K562 (cell line): ENCODE data around the gene SEMA5A.

Experiments used
- ESRRA ChIP-seq: fragments of 450-650 bp; IDR thresholded peaks from 2 replicates; pipeline ENCODE4 v1.6.1; 2014; ENCODE audit warnings: low read depth, mild to moderate bottlenecking, moderate library complexity, borderline replicate concordance
- EZH2 ChIP-seq: IDR thresholded peaks from 2 replicates; pipeline ENCODE4 v1.6.1; 2012; ENCODE audit warnings: low read depth, mild to moderate bottlenecking, inconsistent platforms, low read length, borderline replicate concordance
- KLF16 ChIP-seq: IDR thresholded peaks from 2 replicates; pipeline ENCODE4 v1.6.1; 2016; ENCODE audit warnings: antibody characterized with exemption
- YY1 ChIP-seq, 3 experiments: IDR thresholded peaks; 2 replicates each; pipeline ENCODE4 v1.6.1; 2011; ENCODE audit warnings: low read length in 2 of 3, mild to moderate bottlenecking in 2 of 3, moderate library complexity in 2 of 3, borderline replicate concordance in 1 of 3, control low read depth in 1 of 3, low read depth in 1 of 3; ENCODE audit not compliant: insufficient read depth in 3 of 3, insufficient replicate concordance in 2 of 3, control insufficient read depth in 1 of 3, insufficient read length in 1 of 3; ENCODE audit errors: extremely low read depth in 1 of 3
- ZNF134 ChIP-seq: fragments of 250-450 bp; sonication (Bioruptor Pico); conservative IDR thresholded peaks from 2 replicates; pipeline ENCODE4 v1.4.0; 2020
- ZNF384 ChIP-seq: IDR thresholded peaks from 2 replicates; pipeline ENCODE4 v1.6.1; 2012; ENCODE audit warnings: low read depth, low read length, improper control_type of control experiment
- TF ChIP-seq, protein P1 (sequence below): IDR thresholded peaks from 3 replicates; pipeline ENCODE4 v1.6.1; 2011; ENCODE audit warnings: borderline replicate concordance, mild to moderate bottlenecking; ENCODE audit not compliant: insufficient read length, insufficient read depth

- TF ChIP-seq YY1 (IDR thresholded peaks at IDR 0.05; ENCODE audit: borderline replicate concordance in 1 of 3, control insufficient read depth in 1 of 3, extremely low read depth in 1 of 3, insufficient read depth in 3 of 3, insufficient read length in 1 of 3, insufficient replicate concordance in 2 of 3, low read depth in 1 of 3, low read length in 2 of 3) (no peak), ESRRA (no peak), ZNF134 (no peak), KLF16 (no peak), ZNF384 (no peak), EZH2 (no peak)
- TF ChIP-seq, protein P1, sequence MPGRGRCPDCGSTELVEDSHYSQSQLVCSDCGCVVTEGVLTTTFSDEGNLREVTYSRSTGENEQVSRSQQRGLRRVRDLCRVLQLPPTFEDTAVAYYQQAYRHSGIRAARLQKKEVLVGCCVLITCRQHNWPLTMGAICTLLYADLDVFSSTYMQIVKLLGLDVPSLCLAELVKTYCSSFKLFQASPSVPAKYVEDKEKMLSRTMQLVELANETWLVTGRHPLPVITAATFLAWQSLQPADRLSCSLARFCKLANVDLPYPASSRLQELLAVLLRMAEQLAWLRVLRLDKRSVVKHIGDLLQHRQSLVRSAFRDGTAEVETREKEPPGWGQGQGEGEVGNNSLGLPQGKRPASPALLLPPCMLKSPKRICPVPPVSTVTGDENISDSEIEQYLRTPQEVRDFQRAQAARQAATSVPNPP, result no peak
Measured at GRCh38 chr5:9533096-9533495, 12.8 kb downstream of the SEMA5A start.
